Hepatocyte (in vitro differentiated cells): Measurements from ENCODE around the gene SLC66A2. TPM values are rescaled to one million over a fixed set of nuclear protein-coding genes. Genes with fewer than 3 reads are reported as not detected.

Source experiments
- DNase-seq: peaks from one replicate; pipeline ENCODE4 v3.0.0-alpha.2; 2016; ENCODE audit warnings: low spot score
- H2AFZ ChIP-seq: fragments of 200-600 bp; sonication (generic); 2 replicates; pipeline ENCODE4 v1.6.0; 2016; ENCODE audit warnings: antibody characterized with exemption, mild to moderate bottlenecking
- H3K27ac ChIP-seq: fragments of 200-600 bp; sonication (generic); 2 replicates; pipeline ENCODE4 v1.5.1; 2016; ENCODE audit warnings: mild to moderate bottlenecking
- H3K27me3 ChIP-seq: fragments of 200-600 bp; sonication (generic); 2 replicates; pipeline ENCODE4 v1.6.1; 2016
- H3K36me3 ChIP-seq: fragments of 200-600 bp; sonication (generic); replicated peaks from 2 replicates; pipeline ENCODE4 v1.5.1; 2016; ENCODE audit warnings: low read depth; ENCODE audit not compliant: insufficient read depth
- H3K4me1 ChIP-seq: fragments of 200-600 bp; sonication (generic); 2 replicates; pipeline ENCODE4 v1.5.1; 2016; ENCODE audit warnings: mild to moderate bottlenecking, moderate library complexity; ENCODE audit not compliant: insufficient read depth
- H3K4me2 ChIP-seq: fragments of 200-600 bp; sonication (generic); 2 replicates; pipeline ENCODE4 v1.6.0; 2016
- H3K4me3 ChIP-seq: fragments of 200-600 bp; sonication (generic); 2 replicates; pipeline ENCODE4 v1.5.1; 2016; ENCODE audit warnings: mild to moderate bottlenecking
- H3K79me2 ChIP-seq: fragments of 200-600 bp; sonication (generic); 2 replicates; pipeline ENCODE4 v1.6.0; 2017; ENCODE audit warnings: mild to moderate bottlenecking
- H3K9me2 ChIP-seq: fragments of 200-600 bp; sonication (generic); replicated peaks from 2 replicates; pipeline ENCODE4 v1.6.0; 2017; ENCODE audit warnings: mild to moderate bottlenecking; ENCODE audit not compliant: insufficient read depth
- H3K9me3 ChIP-seq: fragments of 200-600 bp; sonication (generic); 2 replicates; pipeline ENCODE4 v1.5.1; 2016; ENCODE audit warnings: low read depth, mild to moderate bottlenecking
- H4K20me1 ChIP-seq: fragments of 200-600 bp; sonication (generic); 2 replicates; pipeline ENCODE4 v1.6.0; 2016; ENCODE audit warnings: mild to moderate bottlenecking; ENCODE audit not compliant: insufficient read depth, poor library complexity, severe bottlenecking
- EZH2 ChIP-seq: fragments of 200-600 bp; sonication (generic); IDR thresholded peaks from 2 replicates; pipeline ENCODE4 v1.6.1; 2016; ENCODE audit warnings: antibody characterized with exemption, mild to moderate bottlenecking, borderline replicate concordance
- EZH2phosphoT487 ChIP-seq: fragments of 200-600 bp; sonication (generic); IDR thresholded peaks from one replicate; pipeline ENCODE4 v1.6.1; 2018; ENCODE audit warnings: antibody characterized with exemption, mild to moderate bottlenecking, low read depth, moderate library complexity; ENCODE audit not compliant: unreplicated experiment, severe bottlenecking
- WGBS: methylation state at CpG from one replicate; pipeline ENCODE4 v1.1.6; 2016; ENCODE audit warnings: low lambda C conversion rate; ENCODE audit errors: missing lambda C conversion rate; 5-methylcytosine and 5-hydroxymethylcytosine counted together
- polyA plus RNA-seq: library from polyadenylated mRNA; unstranded; fragments of >200 nt; fragmentation: Nextera tagmentation; extraction: Ambion mirVana; gene quantifications from 2 replicates; pipeline ENCODE4 v1.2.1, GENCODE V29; 2016
- total RNA-seq: library from RNA; depleted of rRNA; stranded (reverse); fragments of >200 nt; gene quantifications from 2 replicates; pipeline ENCODE4 v1.2.3, GENCODE V29; 2014
- TF ChIP-seq, protein P1 (sequence below): fragments of 200-600 bp; sonication (generic); IDR thresholded peaks from 2 replicates; pipeline ENCODE4 v1.5.1; 2016; ENCODE audit warnings: antibody characterized with exemption, mild to moderate bottlenecking; ENCODE audit not compliant: poor library complexity

The SLC66A2 gene
- total and polyA plus RNA-seq, 2 experiments from 2014 or later, result 31.1 to 36.5 TPM

DNA sequence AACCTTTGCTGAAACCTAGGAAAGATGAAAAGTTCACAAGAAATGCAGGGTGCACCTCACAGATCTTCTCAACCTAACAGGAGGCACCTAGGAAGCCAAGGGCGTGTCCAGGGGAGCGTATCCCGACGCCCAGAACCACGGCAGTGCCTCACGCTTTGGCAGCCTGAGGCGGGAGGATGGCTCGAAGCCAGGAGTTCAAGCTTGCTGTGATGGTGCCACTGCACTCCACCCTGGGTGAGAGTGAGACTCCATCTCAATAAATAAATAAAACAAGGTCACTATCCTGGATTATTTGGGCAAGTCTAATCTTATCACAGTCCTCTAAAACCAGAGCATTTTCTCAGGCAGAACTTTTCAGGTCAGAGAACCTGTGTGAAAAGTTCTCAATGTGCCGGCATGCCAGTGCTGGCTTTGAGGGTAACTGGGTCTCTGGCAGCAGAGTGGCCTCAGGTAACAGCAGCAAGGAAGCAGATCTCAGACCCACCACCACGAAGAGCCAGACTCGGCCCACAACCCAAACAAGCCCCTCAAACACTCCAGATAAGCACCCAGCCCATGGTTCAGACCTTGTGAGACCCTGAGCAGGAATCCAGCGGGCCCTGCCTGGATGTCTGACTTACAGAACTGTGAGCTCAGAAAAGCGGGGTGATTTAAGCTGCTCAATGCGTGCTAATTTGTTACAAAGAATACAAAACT lies 24.7 kb upstream of the SLC66A2 start:
- Histone ChIP-seq H3K4me1 (no peaks in the 10 kb centered on the region), H4K20me1 (peaks cover 52% of the 10 kb centered on the region), H3K79me2 (peaks cover 86% of the 10 kb centered on the region), H3K27ac (no peak overlapping the region), H3K4me3 (no peak overlapping the region), H3K36me3 (peaks cover 3% of the 10 kb centered on the region), H3K9me2 (no peaks in the 10 kb centered on the region), H3K4me2 (no peak overlapping the region), H3K27me3 (no peaks in the 10 kb centered on the region), H3K9me3 (no peaks in the 10 kb centered on the region), H2AFZ (no peak overlapping the region)
- TF ChIP-seq EZH2, result no peak
- TF ChIP-seq, protein P1, sequence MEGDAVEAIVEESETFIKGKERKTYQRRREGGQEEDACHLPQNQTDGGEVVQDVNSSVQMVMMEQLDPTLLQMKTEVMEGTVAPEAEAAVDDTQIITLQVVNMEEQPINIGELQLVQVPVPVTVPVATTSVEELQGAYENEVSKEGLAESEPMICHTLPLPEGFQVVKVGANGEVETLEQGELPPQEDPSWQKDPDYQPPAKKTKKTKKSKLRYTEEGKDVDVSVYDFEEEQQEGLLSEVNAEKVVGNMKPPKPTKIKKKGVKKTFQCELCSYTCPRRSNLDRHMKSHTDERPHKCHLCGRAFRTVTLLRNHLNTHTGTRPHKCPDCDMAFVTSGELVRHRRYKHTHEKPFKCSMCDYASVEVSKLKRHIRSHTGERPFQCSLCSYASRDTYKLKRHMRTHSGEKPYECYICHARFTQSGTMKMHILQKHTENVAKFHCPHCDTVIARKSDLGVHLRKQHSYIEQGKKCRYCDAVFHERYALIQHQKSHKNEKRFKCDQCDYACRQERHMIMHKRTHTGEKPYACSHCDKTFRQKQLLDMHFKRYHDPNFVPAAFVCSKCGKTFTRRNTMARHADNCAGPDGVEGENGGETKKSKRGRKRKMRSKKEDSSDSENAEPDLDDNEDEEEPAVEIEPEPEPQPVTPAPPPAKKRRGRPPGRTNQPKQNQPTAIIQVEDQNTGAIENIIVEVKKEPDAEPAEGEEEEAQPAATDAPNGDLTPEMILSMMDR, result no peak
- no peak for TF ChIP-seq EZH2phosphoT487
- no peak for DNase-seq
- WGBS, result 91% methylated on average over 14 of the region's 14 CpGs

DNA sequence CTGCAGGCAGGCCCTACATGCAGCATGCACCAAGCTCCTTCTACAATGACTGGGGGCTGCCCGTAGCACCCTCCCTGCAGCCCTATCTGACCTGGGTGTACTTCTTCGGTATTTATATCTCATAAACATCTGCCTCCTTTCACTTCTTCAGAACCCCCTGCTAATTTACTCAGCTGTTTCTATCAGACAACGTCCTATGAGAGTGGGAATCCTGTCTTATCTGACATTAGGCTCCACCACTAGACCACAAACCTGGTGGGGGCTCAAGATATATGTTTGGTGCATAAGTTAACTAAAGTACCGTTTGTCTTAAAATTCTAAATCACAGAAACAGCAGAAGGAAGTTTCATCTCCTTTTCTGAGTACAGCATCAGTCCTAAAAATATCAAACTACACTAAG lies 23.6 kb upstream of the SLC66A2 start:
- H3K4me2 ChIP-seq, result no peak overlapping the region
- H2AFZ ChIP-seq, result no peak overlapping the region
- DNase-seq, result no peak
- H3K79me2 ChIP-seq, result peaks cover 75% of the 10 kb centered on the region
- H3K4me1 ChIP-seq, result no peaks in the 10 kb centered on the region
- H3K27ac ChIP-seq, result no peak overlapping the region
- no peak for TF ChIP-seq EZH2
- no peak for TF ChIP-seq EZH2phosphoT487
- TF ChIP-seq, protein P1, result no peak
- H3K9me2 ChIP-seq, result no peaks in the 10 kb centered on the region
- H3K27me3 ChIP-seq, result no peaks in the 10 kb centered on the region
- no peaks in the 10 kb centered on the region for H3K9me3 ChIP-seq
- H3K36me3 ChIP-seq, result peaks cover 3% of the 10 kb centered on the region
- peaks cover 42% of the 10 kb centered on the region for H4K20me1 ChIP-seq
- WGBS, result 89% methylated on average over 4 of the region's 4 CpGs
- no peak overlapping the region for H3K4me3 ChIP-seq

DNA sequence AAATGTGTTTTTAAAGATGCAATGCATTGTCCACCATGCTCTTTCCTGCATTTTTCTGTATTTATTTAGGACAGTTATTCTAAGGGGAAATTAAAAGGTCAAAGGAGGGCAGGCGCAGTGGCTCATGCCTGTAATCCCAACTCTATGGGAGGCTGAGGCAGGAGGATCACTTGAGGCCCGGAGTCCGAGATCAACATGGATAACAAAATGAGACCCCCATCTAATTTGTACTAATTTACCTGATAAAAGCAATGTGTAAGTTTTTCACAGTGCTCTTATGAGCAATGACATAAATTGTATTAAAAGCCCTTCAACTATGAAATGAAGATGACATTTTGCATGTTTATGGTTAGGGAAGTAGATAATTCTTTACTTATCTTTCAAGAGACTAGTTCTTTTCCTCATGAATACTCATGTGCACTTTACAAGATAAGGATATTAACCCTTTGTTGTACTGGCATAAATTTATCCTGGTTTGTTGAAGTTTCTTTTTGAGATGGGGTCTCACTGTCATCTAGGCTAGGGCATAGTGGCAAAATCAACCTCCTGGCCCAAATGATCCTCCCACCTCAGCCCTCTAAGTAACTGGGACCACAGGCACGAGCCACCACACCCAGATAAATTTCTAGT lies 22.7 kb upstream of the SLC66A2 start:
- H2AFZ ChIP-seq, result no peak overlapping the region
- H3K4me1 ChIP-seq, result no peaks in the 10 kb centered on the region
- DNase-seq, result no peak
- no peaks in the 10 kb centered on the region for H3K9me3 ChIP-seq
- peaks cover 33% of the 10 kb centered on the region for H4K20me1 ChIP-seq
- WGBS, result 96% methylated on average over 4 of the region's 4 CpGs
- no peak overlapping the region for H3K27ac ChIP-seq
- TF ChIP-seq EZH2 (no peak), EZH2phosphoT487 (no peak)
- TF ChIP-seq, protein P1, result no peak
- H3K4me2 ChIP-seq, result no peak overlapping the region
- H3K79me2 ChIP-seq, result peaks cover 66% of the 10 kb centered on the region
- no peaks in the 10 kb centered on the region for H3K9me2 ChIP-seq
- no peak overlapping the region for H3K4me3 ChIP-seq
- peaks cover 3% of the 10 kb centered on the region for H3K36me3 ChIP-seq
- H3K27me3 ChIP-seq, result no peaks in the 10 kb centered on the region
